G401.6 (cell line): ENCODE data around the gene GPR42.

Source experiments
- FAIRE-seq: peaks from 2 replicates; lab custom pipeline; 2012; peaks lifted over from hg19 to GRCh38; lab: Jason Lieb, UNC

The GPR42 gene

GRCh38 chr19:35370722-35371121 lies at the start of gene GPR42:
Gene GPR42, plus strand, starts transcription at chr19:35371068. Its CDS starts 292 bp downstream, at chr19:35371360.
- FAIRE-seq = no peak

- no peak for FAIRE-seq
Measured at GRCh38 chr19:35321291-35321690, 49.6 kb upstream of the GPR42 start.

GRCh38 chr19:35322014-35322413 lies 48.9 kb upstream of the GPR42 start:
- no peak for FAIRE-seq

GRCh38 chr19:35327642-35328041 lies 43.2 kb upstream of the GPR42 start:
- no peak for FAIRE-seq

- no peak for FAIRE-seq
Measured at GRCh38 chr19:35328851-35329285, 42.0 kb upstream of the GPR42 start, which contains the start of gene CD22. Gene CD22, plus strand, starts transcription at chr19:35329187. Its CDS starts 2,854 bp downstream, at chr19:35332041.

- no peak for FAIRE-seq
Measured at GRCh38 chr19:35329323-35329722, 41.5 kb upstream of the GPR42 start.

GRCh38 chr19:35330475-35330874 lies 40.4 kb upstream of the GPR42 start:
- no peak for FAIRE-seq

GRCh38 chr19:35331551-35332214 lies 39.2 kb upstream of the GPR42 start:
- no peak for FAIRE-seq

GRCh38 chr19:35332817-35333216 lies 38.1 kb upstream of the GPR42 start:
- no peak for FAIRE-seq

- FAIRE-seq = no peak
Measured at GRCh38 chr19:35334144-35334753, 36.6 kb upstream of the GPR42 start.

GRCh38 chr19:35336166-35336955 lies 34.5 kb upstream of the GPR42 start:
- no peak for FAIRE-seq

- no peak for FAIRE-seq
Measured at GRCh38 chr19:35337097-35337983, 33.5 kb upstream of the GPR42 start.

GRCh38 chr19:35337984-35338296 lies 32.9 kb upstream of the GPR42 start:
- no peak for FAIRE-seq

GRCh38 chr19:35340431-35340830 lies 30.4 kb upstream of the GPR42 start:
- FAIRE-seq = no peak

- no peak for FAIRE-seq
Measured at GRCh38 chr19:35341006-35341405, 29.9 kb upstream of the GPR42 start.

- FAIRE-seq = no peak
Measured at GRCh38 chr19:35341565-35342225, 29.2 kb upstream of the GPR42 start.

- FAIRE-seq = no peak
Measured at GRCh38 chr19:35342430-35342829, 28.4 kb upstream of the GPR42 start.

- FAIRE-seq = no peak
Measured at GRCh38 chr19:35344511-35345031, 26.3 kb upstream of the GPR42 start.

- FAIRE-seq = no peak
Measured at GRCh38 chr19:35345671-35346111, 25.2 kb upstream of the GPR42 start.

GRCh38 chr19:35346193-35347052 lies 24.4 kb upstream of the GPR42 start:
- FAIRE-seq = no peak
